HG03139 (cell line): ENCODE results near the gene RHOG.
A peak's percentile ranks its signal among the peaks of the same experiment; 100 is the strongest.
"Not testable (repeated sequence)": the region's sequence is repeated elsewhere in the genome, so short reads cannot be mapped to it uniquely, and the experiment has no call there.

Experiments used
- ATAC-seq: cut with Tn5 transposase; IDR thresholded peaks from one replicate; pipeline ENCODE4 v1.9.1; 2021; ENCODE audit not compliant: unreplicated experiment

The RHOG gene

GRCh38 chr11:3810951-3811350 is 29.8 kb downstream of the RHOG start:
- no peak for ATAC-seq

DNA sequence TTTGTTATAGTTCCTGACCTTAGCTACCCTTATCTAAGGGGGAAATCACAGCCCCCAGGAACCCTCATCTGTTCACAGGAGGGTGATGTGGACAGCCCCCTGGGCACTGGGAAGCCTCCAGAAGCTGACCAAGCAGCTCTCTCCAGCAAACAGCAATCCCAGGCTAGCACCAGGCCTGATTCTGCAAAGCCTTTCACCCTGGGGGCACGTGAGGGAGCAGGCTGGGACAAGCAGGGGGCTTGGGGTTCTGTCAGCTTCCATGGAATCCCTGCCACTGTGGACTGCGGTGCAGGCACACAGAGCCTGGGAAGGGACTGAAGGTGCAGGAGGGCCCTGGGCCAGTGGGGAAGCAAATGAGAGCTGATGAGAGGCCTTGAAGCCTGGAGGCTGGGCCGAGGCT is 30.3 kb downstream of the RHOG start:
- ATAC-seq, result no peak

DNA sequence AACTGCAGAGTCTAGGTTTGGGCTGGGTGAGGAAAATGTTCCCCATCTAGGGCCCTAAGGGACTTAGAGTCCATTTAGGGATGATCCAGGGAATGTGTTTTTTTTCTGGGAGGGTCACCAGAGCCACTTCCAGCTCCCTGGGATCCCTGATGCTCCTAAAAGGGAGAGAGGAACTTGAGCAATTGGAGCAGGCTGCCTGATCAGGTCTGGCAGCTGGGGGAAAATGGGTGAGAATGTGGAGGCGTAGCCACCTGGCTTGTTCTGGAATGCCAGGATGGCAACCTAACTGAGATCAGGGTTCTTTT is 31.2 kb downstream of the RHOG start:
- no peak for ATAC-seq

DNA sequence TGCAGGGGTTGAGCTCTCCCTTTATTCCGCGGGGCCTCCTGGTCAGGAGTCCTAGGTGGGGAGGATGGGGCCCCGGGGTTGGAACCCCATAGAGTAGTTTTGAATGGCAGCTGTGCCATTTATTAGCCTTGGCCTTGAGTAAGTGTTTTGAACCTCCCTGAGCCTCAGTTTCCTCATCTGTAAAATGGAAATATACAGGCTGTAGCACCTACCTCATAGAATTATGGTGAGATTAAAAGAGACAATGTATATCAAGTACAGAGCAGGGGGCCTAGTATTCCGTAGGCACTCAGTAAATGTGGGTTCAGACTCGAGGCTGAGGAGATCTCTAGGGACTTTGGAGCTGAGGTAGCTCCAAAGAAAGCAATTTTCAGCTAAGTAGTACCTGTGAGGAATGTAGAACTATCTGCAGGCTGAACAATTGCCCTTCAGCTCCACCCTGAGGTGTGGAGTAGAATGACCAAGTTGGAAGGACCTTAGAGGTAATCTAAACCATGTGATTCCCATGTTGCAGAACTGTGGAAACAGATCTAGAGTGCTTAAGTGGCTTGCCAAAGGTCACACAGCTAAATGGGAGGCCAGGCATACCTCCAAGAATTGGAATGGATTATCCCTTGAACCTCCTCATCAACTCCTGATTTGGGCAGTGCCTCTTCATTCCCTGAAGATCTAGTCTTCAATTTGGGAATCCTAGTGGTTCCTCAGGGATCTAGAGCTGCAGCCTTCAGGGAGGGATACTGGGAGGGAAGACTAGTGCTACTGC is 31.7 kb downstream of the RHOG start:
- peak; percentile 58 for ATAC-seq

DNA sequence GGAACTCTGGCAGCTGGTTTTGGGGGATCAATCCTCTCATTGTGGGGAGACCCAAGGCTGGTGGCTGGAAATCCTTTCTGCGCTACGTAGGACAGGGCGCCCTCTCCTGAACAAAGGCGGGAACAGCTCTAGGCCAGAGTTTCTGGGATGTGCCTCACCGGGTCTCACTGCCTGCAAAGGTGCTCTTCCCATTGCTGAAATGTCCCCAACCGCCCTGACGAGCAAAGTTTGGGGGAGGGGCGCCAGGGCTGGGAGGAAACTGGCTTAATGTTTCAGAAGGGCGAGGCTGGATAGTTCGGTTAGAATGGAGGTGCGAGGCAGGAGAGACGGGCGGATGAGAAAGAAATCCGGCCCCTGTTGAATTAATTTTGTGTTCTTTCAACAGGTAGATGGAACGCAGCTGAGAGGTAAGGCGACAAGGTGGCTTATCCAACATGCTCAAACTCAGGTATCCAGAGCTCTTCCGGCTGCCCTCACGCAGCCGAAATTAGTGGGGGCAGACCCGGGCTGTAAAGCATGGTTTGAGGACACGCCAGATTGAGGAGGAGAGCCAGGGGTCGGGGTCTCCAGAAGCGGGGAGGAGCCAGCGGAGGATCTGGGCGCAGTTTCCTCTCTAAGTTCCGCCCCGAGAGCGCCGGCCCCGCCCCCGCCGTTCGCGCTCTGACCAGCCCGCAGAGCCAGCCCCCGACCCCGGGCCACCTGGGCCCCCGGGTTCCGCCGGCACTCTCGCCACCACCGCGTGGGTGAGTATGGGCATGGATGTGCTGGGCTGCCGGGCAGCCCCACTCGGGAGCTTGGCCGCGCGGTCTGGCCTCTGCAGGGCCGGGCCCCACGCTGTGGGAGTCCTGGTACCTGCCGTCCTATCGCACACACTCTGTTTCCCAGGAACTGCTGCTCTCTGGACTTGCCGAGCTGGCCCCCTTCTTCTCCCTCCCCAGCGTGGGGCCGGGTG is 32.6 kb downstream of the RHOG start, which contains the start of gene PGAP2:
TSS of gene PGAP2 (plus strand) at position 652 of the 952 bp plus-strand sequence. CDS start 2,700 bp downstream, outside the sequence.
- ATAC-seq, result peak; percentile 67

GRCh38 chr11:3803726-3804495 is 36.8 kb downstream of the RHOG start:
- no peak for ATAC-seq

DNA sequence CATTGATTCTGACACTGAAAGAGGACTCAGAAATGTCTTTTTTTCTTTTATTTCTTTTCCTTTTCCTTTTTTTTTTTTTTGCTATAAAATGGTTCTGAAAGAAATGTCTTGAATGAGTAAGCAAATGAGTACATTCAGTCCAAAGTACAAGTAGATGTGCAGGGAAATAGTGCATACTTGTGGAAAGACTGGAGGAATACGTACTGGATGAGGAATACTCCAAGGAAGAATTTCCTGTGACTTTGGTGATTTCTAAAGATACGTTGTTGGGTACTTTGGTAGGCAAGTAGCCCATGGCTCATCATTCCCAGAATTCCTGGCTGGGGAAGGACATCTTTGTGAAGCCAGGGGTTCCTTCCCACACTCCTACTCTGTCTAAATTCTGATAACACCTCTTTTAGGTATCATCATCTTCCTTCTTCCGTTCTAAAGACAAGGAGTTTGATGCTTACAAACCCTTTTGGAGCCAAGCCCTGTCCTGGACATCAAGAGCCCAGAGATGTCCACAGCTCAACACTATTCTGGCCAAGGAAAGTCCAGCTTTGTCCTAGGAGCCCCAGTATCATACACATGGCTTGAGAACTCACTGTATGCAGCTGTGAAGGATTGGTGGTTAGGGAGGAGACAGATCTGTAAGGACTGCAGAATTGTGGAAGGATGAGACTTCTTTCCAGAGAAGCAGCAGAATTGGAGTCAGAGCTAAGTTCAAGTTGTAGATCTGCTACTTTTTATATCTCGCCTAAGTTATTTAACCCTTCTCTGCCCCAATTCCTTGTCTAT is 38.6 kb downstream of the RHOG start:
- no peak for ATAC-seq

GRCh38 chr11:3799873-3800272 is 40.9 kb downstream of the RHOG start:
- ATAC-seq, result no peak

GRCh38 chr11:3799143-3799542 is 41.6 kb downstream of the RHOG start:
- no peak for ATAC-seq

DNA sequence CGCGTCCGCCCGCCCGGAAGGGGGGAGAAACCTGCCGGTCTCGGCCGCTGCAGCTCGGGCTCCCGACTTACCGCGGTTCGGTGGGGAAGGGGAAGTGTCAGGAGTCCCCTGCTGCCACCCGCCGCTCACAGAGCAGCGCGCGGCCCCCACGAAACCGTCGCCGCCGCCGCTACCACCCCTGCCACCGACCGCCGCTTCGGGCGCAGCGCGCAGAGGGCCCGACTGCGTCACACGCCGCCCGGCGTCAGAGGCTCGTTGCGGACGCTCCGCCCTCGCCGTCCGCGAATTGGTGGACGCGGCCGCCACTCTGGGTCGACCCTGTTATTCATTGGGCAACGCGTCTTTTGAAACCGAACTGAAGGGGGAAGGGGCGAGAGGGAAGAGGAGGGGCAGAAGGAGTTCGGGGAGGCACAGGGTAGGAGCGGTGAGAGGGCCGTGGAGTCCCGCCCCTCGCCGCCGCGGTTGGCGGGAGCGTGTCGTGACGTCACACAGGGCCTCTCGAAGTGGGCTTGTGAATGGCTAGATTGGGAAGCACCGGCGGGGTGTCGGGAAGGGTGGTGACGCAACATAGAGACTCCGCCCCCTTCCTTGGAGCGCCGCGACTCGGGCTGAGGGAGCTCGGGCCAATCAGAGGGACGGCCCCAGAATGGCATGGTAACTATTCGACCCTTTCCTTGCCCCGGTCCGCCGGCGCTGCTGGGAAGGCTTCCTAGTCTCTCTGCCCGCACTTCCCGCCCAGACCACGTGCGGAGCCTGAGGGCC is 43.2 kb downstream of the RHOG start, which contains the start of gene NUP98:
TSS of gene NUP98 (minus strand) at position 226 of the 762 bp plus-strand sequence. CDS start 15,437 bp downstream, outside the sequence.
- peak; percentile 87 for ATAC-seq

- peak; percentile 29 for ATAC-seq
Measured at GRCh38 chr11:3796801-3797328, 43.9 kb downstream of the RHOG start.

DNA sequence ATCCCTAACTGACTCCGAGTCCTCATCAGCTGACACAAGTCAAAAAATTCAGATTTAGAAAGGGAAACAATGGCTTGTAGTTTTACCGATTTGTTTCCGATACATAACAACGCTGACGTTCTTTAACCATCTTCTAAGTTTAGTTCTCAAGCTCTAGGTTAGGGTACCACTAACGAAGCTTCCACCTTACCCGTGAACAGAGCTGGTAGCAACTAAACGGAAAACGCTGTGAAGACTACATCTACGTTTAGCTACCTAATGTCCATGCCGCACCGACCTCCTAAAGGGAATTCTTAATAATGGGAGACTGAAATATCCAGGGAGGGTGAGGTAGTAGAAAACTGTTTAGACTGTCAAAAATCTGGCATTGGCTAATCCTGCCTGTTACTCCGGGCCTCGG is 44.4 kb downstream of the RHOG start:
- ATAC-seq, result no peak

- ATAC-seq, result no peak
Measured at GRCh38 chr11:3796002-3796311, 44.8 kb downstream of the RHOG start.

DNA sequence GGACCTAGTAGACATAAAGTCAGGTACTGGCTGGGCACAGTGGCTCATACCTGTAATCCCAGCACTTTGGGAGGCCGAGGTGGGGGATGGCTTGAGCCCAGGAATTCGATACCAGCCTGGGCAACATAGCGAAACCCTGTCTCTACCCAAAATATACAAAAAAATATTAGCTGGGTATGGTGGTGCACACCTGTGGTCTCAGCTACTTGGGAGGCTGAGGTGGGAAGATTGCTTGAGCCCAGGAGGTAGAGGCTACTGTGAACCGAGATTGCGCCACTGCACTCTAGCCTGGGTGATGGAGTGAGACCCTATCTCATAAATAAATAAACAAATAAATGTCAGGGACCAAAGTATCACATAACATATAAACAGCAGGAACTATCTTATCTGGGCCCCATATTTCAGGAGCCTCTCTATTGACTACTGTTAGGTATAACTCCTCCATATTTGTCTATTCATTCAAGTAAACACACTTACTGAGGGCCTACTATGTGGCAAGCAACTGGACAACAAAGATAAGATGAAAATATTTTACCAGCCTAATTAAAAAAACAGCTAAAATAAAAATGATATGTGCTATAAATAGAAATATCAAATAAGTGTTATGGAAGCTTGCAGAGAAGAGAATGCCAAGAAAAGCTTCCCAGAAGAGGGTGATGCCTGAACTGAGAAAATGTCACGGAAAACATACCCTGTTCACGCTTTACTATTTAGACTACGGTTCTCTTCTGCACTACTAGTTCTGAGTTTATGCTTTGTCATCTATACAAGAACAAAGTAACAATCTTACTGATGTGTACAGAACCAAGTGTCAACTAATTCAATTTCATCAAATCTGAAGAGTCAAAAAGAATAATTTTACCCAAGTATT is 45.4 kb downstream of the RHOG start:
- no peak for ATAC-seq

DNA sequence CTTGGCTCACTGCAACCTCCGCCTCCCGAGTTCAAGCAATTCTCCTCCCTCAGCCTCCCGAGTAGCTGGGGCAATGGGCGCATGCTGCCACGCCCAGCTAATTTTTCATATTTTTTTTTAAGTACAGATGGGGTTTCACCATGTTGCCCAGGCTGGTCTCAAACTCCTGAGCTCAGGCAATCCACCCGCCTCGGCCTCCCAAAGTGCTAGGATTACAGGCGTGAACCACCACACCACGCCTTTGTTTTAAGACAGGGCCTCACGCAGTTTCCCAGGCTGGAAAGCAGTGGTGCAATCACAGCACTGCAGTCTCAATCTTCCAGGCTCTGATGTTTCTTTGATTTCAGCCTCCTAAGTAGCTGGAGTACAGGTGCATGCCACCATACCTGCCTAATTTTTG is 46.4 kb downstream of the RHOG start:
- ATAC-seq, result not testable (repeated sequence)

- ATAC-seq, result no peak
Measured at GRCh38 chr11:3786781-3787428, 53.9 kb downstream of the RHOG start.

DNA sequence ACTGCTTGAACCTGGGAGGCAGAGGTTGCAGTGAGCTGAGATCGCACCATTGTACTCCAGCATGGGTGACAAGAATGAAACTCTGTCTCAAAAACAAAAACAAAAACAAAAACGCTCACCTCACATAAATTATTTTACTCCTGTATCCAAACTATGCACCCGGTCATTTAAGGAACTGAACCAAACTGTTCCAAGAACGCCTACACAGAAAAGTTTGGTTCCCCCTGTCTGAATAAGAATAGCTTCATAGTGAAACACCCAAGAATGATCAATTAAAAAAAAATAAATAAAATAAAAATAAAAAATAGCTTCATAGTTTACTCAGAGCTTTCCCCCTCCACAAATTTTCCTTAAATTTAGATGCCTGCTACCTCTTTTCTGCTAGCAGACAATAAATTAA is 57.1 kb downstream of the RHOG start:
- ATAC-seq, result no peak

DNA sequence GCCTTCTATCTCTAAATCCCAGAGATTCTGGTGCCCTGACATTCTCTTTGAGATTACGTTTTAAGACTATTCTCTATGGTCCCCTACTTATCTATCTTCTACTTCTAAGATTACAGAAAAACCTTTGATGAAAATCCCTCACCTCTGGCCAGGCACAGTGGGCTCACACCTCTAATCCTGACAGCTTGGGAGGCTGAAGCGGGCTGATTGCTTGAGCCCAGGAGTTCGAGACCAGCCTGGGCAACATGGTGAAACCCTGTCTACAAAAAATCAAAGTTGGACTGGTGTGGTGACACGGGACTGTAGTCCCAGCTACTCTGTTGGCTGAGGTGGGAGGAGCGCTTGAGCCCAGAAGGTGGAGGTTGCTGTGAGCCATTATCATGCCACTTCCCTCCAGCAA is 57.8 kb downstream of the RHOG start:
- ATAC-seq, result no peak
